Measurements from ENCODE around the gene ARG1.

GRCh38 chr6:131524695-131525336 is 48.2 kb upstream of the ARG1 start:
- no peak for TF ChIP-seq CTCF (IDR thresholded peaks at IDR 0.05)
- TF ChIP-seq POLR2AphosphoS5 (IDR thresholded peaks at IDR 0.05; ENCODE audit: low read depth, low read length), result no peak
- TF ChIP-seq SIN3A (IDR thresholded peaks at IDR 0.05; ENCODE audit: borderline replicate concordance, insufficient read depth, low read depth, low read length), result no peak
- no peak for TF ChIP-seq REST (IDR thresholded peaks at IDR 0.05; ENCODE audit: insufficient read depth in 1 of 2, low read depth in 2 of 2, low read length in 1 of 2)

Data from Panc1 (cell line).